Measurements from ENCODE around the gene POU3F4. TPM values are rescaled to one million over a fixed set of nuclear protein-coding genes. Genes with fewer than 3 reads are reported as not detected.

The POU3F4 gene
- polyA plus RNA-seq, 1 of the 3 experiments (the other 2 are of a cell fraction): not detected

DNA sequence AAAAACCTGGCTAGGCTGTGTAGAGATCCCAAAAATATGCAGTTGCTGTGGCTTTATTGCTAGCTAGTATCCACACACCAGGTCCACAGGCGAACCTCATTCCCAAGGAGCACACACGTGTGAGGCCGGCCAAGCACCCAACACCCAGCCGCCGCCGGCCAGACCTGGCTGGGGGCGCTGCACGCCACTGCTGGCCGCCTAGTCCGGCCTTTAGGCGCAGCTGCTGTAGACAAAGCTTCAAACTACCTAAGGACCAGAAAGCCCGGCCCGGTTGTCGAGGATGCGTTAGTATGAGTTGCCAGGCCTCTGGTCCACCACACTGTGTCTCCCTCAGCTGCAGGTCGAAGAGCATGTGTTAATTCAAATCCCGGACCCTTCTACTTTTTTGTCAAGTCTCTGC lies 3.1 kb downstream of the POU3F4 start (continued):
- TF ChIP-seq, protein P1, sequence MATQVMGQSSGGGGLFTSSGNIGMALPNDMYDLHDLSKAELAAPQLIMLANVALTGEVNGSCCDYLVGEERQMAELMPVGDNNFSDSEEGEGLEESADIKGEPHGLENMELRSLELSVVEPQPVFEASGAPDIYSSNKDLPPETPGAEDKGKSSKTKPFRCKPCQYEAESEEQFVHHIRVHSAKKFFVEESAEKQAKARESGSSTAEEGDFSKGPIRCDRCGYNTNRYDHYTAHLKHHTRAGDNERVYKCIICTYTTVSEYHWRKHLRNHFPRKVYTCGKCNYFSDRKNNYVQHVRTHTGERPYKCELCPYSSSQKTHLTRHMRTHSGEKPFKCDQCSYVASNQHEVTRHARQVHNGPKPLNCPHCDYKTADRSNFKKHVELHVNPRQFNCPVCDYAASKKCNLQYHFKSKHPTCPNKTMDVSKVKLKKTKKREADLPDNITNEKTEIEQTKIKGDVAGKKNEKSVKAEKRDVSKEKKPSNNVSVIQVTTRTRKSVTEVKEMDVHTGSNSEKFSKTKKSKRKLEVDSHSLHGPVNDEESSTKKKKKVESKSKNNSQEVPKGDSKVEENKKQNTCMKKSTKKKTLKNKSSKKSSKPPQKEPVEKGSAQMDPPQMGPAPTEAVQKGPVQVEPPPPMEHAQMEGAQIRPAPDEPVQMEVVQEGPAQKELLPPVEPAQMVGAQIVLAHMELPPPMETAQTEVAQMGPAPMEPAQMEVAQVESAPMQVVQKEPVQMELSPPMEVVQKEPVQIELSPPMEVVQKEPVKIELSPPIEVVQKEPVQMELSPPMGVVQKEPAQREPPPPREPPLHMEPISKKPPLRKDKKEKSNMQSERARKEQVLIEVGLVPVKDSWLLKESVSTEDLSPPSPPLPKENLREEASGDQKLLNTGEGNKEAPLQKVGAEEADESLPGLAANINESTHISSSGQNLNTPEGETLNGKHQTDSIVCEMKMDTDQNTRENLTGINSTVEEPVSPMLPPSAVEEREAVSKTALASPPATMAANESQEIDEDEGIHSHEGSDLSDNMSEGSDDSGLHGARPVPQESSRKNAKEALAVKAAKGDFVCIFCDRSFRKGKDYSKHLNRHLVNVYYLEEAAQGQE (IDR thresholded peaks at IDR 0.05; ENCODE audit: low read depth, low read length): no peak
- TF ChIP-seq, protein P2, sequence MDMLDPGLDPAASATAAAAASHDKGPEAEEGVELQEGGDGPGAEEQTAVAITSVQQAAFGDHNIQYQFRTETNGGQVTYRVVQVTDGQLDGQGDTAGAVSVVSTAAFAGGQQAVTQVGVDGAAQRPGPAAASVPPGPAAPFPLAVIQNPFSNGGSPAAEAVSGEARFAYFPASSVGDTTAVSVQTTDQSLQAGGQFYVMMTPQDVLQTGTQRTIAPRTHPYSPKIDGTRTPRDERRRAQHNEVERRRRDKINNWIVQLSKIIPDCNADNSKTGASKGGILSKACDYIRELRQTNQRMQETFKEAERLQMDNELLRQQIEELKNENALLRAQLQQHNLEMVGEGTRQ (IDR thresholded peaks at IDR 0.05; ENCODE audit: borderline replicate concordance, low read depth, low read length): no peak
- TF ChIP-seq RAD21 (IDR thresholded peaks at IDR 0.05; ENCODE audit: low read length) (no peak), SMC3 (IDR thresholded peaks at IDR 0.05; ENCODE audit: low read depth, low read length) (no peak)

DNA sequence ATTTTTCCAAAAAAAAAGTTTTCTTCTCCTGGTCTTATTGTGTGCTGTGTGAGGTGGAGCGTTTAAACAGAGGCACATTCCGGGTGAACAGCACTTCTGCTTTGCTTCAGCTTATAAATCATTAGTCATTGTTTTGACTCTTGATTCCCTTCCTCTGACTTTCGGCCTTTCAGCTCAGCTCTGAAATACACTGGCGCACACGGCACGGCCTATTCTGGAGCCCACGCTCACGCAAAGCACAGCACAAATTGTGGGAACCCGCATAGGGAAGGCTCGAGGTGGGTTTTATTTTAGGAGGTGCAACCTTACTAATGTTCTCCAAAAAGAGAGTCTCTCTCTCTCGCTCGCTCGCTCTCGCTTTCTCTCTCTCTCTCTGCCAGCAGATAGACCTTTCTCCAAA lies 4.0 kb downstream of the POU3F4 start:
- no peaks in the 10 kb centered on the region for H4K20me1 ChIP-seq (ENCODE audit: insufficient read depth)
- H3K4me3 ChIP-seq (ENCODE audit: low read depth in 2 of 2, low read length in 1 of 2): no peak overlapping the region
- no peaks in the 10 kb centered on the region for H3F3A ChIP-seq (replicated peaks; ENCODE audit: insufficient read depth)
- no peak overlapping the region for H3K27ac ChIP-seq (ENCODE audit: low read depth in 2 of 2, low read length in 1 of 2)
- no peak overlapping the region for H3K9ac ChIP-seq
- H3K4me2 ChIP-seq: no peak overlapping the region
- TF ChIP-seq FOXM1 (IDR thresholded peaks at IDR 0.05; ENCODE audit: low read depth) (no peak), MXI1 (IDR thresholded peaks at IDR 0.05; ENCODE audit: low read depth, low read length) (no peak)
- no peaks in the 10 kb centered on the region for H3K9me2 ChIP-seq
- H3K27me3 ChIP-seq (ENCODE audit: insufficient read depth): peaks cover 32% of the 10 kb centered on the region
- POLR2A ChIA-PET: no interaction called here
- no peaks in the 10 kb centered on the region for H3K9me3 ChIP-seq
- H3K79me2 ChIP-seq (ENCODE audit: insufficient read depth): no peaks in the 10 kb centered on the region
- no peak overlapping the region; the same call in 1 of the 2 replicates for H2AFZ ChIP-seq (ENCODE audit: low read depth)
- CTCF ChIA-PET: no interaction called here
- DNase-seq: no peak
- 10% methylated on average over 14 of the region's 14 CpGs for WGBS (ENCODE audit: low lambda C conversion rate)
- no peaks in the 10 kb centered on the region for H3K4me1 ChIP-seq (ENCODE audit: control insufficient read depth in 1 of 2, insufficient read depth in 2 of 2, low read depth in 1 of 2, low read length in 1 of 2)
- H3K36me3 ChIP-seq (replicated peaks in 1 of 2; ENCODE audit: control insufficient read depth in 1 of 2, insufficient read depth in 2 of 2, low read length in 1 of 2): no peaks in the 10 kb centered on the region

DNA sequence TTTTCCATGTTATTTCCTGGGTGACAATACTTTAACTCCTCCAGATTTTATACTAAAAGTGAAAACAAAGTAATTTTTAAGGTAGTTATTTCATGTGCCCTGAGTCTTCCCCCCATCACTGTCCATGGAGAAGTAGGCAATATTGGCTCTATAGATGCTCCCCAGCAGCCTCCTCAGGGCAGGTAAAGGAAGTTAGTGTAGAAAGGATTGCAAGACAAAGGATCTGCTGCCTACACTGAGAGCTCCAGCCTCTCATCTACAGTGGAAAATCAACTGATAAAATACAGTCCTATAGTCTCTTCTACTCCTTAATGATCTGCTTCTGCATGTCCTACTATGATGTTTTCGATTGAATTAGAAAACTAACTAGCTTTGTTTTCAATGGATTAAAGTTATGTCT lies 8.5 kb downstream of the POU3F4 start:
- CTCF ChIA-PET: no interaction called here
- no peak overlapping the region for H3K27ac ChIP-seq (ENCODE audit: low read depth in 2 of 2, low read length in 1 of 2)
- no peaks in the 10 kb centered on the region for H3K9me3 ChIP-seq
- no peak overlapping the region for H2AFZ ChIP-seq (ENCODE audit: low read depth)
- H3K9me2 ChIP-seq: no peaks in the 10 kb centered on the region
- no peak overlapping the region for H3K9ac ChIP-seq
- no peaks in the 10 kb centered on the region for H3K4me1 ChIP-seq (ENCODE audit: control insufficient read depth in 1 of 2, insufficient read depth in 2 of 2, low read depth in 1 of 2, low read length in 1 of 2)
- no peaks in the 10 kb centered on the region for H3K36me3 ChIP-seq (replicated peaks in 1 of 2; ENCODE audit: control insufficient read depth in 1 of 2, insufficient read depth in 2 of 2, low read length in 1 of 2)
- WGBS (ENCODE audit: low lambda C conversion rate): 4% methylated on average over 1 of the region's 1 CpG
- no peak overlapping the region for H3K4me3 ChIP-seq (ENCODE audit: low read depth in 2 of 2, low read length in 1 of 2)
- H3F3A ChIP-seq (replicated peaks; ENCODE audit: insufficient read depth): no peaks in the 10 kb centered on the region
- no peaks in the 10 kb centered on the region; the same call in 1 of the 2 replicates for H3K27me3 ChIP-seq (ENCODE audit: insufficient read depth)
- no peak overlapping the region for H3K4me2 ChIP-seq
- H4K20me1 ChIP-seq (ENCODE audit: insufficient read depth): no peaks in the 10 kb centered on the region
- TF ChIP-seq SMC3 (IDR thresholded peaks at IDR 0.05; ENCODE audit: low read depth, low read length): no peak
- TF ChIP-seq RXRA (IDR thresholded peaks at IDR 0.05; ENCODE audit: borderline replicate concordance, low read depth): no peak
- no peak for TF ChIP-seq GABPA (IDR thresholded peaks at IDR 0.05; ENCODE audit: low read depth)
- TF ChIP-seq, protein P1 (IDR thresholded peaks at IDR 0.05; ENCODE audit: low read depth, low read length): no peak
- no peak for TF ChIP-seq YY1 (IDR thresholded peaks at IDR 0.05; ENCODE audit: low read depth)
- TF ChIP-seq FOXJ3 (CRISPR knock-in tag; IDR thresholded peaks at IDR 0.05): no peak
- TF ChIP-seq TAF1 (IDR thresholded peaks at IDR 0.05; ENCODE audit: borderline replicate concordance, low read depth, low read length): no peak
- TF ChIP-seq, protein P3, sequence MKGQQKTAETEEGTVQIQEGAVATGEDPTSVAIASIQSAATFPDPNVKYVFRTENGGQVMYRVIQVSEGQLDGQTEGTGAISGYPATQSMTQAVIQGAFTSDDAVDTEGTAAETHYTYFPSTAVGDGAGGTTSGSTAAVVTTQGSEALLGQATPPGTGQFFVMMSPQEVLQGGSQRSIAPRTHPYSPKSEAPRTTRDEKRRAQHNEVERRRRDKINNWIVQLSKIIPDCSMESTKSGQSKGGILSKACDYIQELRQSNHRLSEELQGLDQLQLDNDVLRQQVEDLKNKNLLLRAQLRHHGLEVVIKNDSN (IDR thresholded peaks at IDR 0.05; ENCODE audit: borderline replicate concordance, low read depth): no peak
- TF ChIP-seq, protein P4, sequence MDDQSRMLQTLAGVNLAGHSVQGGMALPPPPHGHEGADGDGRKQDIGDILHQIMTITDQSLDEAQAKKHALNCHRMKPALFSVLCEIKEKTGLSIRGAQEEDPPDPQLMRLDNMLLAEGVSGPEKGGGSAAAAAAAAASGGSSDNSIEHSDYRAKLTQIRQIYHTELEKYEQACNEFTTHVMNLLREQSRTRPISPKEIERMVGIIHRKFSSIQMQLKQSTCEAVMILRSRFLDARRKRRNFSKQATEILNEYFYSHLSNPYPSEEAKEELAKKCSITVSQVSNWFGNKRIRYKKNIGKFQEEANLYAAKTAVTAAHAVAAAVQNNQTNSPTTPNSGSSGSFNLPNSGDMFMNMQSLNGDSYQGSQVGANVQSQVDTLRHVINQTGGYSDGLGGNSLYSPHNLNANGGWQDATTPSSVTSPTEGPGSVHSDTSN (IDR thresholded peaks at IDR 0.05): no peak
- POLR2A ChIA-PET: no interaction called here
- no peak for DNase-seq
- no peaks in the 10 kb centered on the region for H3K79me2 ChIP-seq (ENCODE audit: insufficient read depth)

Measured in SK-N-SH (cell line).